Stimulated activated CD4-positive, alpha-beta T cell treated with anti-CD3 and anti-CD28 coated beads, Interleukin-1b, Interleukin-23, amount 100 ng/mL, for 4 hours (primary cell): ENCODE data around the gene CDO1.

ENCODE experiments used
- DNase-seq, 2 donors: peaks; one replicate each; pipeline ENCODE4 v3.0.0-alpha.2; 2020; ENCODE audit warnings: low read depth in 2 of 2

Gene CDO1

DNA sequence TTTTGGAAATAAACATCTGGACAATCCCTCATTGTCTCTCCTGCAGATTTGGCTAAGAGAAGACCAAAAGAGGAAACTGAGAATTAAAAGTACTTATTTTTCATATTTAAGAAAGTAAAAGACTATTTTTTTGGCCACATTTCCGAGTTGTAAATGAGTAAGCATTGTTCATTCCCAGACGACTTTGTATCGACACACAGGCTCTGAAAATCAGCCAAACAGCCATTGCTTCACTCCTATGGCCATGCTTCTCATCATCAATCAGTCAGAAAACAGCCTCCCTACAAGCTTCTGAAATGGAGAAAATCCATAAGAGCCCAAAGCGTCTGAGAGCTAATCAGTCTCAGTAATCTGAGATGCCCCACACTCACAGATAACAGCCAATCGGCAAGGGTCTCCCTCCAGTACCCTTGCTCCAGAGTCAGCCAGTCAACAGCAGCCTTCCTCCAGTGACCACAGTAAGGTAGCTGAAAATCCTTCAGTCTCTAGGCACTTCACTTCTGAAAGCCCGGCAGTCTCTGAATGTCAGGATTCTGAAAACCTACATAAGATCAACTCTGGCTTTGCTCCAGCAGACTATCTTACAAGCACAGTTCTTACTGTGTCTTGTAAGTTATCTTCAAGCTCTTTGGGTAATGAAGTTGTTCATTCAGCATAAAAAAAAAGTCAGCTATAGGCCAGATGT lies 30.9 kb downstream of the CDO1 start:
- no peak for DNase-seq

DNA sequence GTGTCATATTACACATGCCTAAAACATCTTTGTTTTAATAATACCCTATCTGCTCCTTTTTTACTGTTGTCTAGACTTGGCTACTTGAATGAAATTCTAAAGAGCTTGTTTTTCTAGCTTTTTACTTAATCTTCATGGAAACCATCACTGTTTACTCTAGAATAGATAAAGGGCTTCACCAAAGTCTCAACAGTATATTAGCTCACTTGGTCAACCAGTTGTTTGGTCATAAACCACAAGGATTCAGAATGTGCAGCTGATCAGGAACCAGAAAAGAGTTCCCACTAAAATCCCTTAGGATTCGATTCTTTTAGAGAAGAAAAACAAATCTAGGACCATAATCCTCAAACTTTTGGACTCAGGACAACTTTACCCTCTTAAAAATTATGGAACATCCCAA lies 38.0 kb downstream of the CDO1 start:
- no peak for DNase-seq

DNA sequence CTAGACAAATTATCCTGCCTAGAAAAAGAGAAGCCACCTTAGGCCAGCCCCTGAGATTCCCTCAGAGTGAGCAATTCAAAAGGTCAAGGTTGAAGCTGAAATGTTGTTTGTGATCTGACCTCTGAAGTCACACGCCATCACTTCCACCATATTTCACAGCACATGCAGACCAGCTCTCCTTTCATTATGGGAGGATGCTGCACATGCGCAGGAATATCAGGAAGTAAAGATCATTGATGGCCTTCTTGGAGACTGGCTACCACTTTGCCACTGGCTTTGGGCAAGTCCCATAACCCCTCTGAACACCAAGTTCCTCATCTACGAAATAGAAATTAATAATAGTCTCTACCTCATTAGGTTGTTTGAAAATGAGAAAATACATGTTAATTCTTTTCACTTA lies 39.5 kb downstream of the CDO1 start:
- DNase-seq, result no peak

DNA sequence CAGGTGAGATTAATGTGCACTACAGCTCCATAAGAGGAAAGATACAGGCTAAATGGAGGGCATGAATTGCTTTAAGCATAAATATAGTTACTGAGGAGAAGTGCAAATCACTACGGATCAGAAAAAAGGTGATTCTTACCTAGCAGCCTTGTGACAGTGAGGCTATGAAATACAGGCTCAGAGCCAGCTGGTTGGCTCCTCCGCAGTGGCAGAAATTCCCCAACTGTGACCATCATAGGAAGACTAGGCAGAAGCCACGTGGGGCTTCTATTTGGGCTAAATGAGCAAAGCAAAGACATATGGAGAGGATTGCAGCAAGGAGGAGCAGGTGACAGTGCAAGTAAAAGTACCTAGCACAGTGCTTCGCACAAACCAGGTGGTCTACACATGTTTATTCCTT lies 40.5 kb downstream of the CDO1 start:
- DNase-seq, result no peak

DNA sequence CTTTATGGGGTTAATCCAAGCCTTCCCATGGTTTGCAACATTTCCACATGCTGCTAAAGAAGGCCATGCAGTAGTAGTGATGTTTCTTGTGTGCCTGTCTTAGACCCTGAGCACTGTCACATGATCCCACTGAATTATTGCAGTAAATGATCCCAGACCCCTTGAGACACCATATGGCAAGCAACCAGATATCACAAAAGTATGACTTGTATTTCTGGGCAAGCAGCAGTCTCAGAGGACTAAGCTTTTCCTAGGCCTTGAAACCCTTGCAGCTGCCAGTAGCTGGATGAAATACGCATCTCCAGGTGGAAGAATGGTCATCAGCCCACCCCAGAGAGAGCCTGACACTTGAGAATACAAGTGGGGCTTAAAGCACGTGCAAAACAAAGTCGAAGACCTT lies 41.8 kb downstream of the CDO1 start:
- no peak for DNase-seq

DNA sequence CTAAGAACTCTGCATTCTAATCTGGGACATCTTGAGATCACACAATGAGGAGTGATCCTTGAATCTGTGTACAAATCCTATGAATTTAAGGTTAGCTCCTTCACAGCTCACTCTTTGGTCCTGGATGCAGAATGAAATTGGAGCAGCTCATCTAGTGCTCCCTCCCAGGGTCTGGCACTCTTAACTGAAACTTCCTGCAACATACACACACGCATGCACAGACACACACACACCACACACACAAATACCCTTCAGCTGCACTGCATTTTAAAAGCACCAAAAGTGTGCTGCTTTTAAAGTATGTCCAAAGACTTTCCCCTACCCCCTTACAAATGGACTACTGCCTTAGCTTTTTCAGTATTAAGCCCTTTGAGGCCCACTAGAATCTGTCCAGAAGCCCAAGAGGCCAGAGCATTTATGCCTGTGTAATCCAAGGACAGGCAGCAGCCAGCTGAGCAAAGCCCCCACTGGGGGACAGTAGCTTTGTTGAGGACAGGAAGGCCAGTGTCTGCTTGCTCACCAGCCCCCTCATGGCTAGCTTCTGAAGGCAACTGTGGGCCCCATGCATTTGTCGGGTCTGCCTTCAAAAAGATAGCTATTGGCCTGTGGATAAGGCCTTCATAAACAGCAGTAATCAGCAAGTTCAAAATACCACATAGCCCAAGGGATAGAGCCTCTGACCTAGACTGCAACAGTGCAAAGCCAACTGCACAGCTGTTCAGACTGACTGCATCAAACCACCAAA lies 43.6 kb downstream of the CDO1 start:
- no peak for DNase-seq

DNA sequence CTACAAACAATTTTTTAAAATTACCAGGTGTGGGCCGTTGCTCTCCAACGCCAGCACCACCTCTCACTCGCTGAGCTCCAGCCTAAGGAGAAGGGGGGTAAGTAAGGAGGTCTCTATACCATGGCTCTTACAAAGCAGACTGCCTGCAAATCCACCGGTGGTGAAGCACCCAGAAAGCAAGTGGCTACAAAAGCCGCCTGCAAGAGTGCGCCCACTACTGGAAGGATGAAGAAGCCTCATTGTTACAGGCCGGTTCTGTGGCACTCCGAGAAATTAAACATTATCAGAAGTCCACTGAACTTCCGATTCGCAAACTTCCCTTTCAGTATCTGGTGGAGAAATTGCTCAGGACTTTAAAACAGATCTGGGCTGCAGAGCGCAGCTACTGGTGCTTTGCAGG lies 46.0 kb downstream of the CDO1 start:
- DNase-seq, result no peak

DNA sequence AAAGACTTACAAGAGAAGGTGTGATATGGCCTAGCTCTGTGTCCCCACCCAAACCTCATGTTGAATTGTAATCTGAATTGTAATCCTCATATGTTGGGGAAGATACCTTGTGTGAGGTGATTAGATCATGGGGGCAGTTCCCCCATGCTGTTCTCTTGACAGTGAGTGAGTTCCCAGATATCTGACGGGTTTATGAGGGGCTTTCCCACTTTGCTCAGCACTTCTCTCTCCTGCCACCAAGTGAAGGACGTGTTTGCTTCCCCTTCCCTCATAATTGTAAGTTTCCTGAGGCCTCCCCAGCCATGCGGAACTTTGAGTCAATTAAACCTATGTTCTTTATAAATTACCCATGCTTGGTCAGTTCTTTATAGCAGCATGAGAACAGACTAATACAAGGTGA lies 49.0 kb downstream of the CDO1 start:
- DNase-seq, result no peak

DNA sequence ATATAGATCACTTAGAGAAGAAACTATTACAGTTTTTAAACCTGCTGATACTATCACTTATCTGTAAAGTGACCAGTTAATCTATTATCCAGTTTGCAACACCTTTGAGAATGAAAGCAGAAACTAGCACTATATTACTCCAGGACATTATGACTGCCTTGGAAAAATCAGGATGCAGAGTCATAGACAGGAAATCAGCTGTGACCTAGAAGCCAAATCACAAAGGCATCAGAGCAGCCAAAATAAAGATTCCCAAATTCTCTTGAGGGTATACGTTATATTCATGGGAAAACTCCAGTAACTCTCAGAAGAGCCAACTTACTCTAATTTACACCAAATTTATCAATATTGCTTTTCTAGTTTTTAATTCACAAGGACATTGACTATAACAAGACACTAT lies 49.9 kb downstream of the CDO1 start:
- DNase-seq, result no peak

DNA sequence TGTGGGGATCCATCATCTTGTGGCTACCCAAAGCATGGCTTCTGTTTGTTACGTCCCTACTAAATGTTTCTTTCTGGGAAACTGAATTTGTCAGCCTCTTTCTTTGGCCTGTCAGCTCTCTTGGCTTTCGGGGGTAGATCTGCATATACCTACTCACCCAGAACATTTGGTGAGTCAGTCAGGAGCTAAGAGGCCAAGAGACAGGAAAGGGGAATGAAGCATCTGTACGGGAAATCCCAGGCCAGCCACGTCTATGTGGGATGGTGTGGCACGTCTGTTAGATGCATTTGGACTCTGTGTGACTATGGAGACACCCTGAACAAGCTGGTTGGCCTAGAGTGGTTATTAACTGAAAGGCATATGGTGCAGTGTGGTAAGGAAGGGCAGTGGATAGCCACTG lies 58.1 kb downstream of the CDO1 start:
- no peak for DNase-seq

DNA sequence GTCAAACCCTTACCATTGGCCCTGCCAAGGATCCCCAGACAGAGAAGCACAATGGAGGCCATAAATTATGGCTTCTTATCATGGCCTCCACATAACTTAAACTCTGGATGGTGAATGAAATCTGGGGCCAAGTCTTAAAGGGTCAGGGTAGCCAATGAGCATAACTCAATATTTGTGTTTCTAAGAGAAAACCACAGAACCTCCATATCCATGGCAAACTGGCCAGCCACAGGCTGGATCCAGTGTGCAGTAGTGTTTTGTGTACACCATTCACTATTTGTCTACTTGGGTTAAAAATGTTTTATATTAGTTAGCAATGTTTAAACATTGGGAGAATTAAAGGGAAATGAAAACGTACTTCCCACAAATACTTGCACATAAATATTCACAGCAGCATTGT lies 60.8 kb downstream of the CDO1 start:
- DNase-seq, result no peak
